NCI-H524 treated with DMSO at 0.1 percent for 48 hours (cell line): ENCODE measurements around the gene SPTBN1.
"Not testable (repeated sequence)": the region's sequence is repeated elsewhere in the genome, so short reads cannot be mapped to it uniquely, and the experiment has no call there.

Experiments used
- DNase-seq: peaks from one replicate; lab custom pipeline; 2025; lab: John Stamatoyannopoulos, UW

The SPTBN1 gene

GRCh38 chr2:54672590-54673456 lies 216.7 kb downstream of the SPTBN1 start:
- DNase-seq = no peak

DNA sequence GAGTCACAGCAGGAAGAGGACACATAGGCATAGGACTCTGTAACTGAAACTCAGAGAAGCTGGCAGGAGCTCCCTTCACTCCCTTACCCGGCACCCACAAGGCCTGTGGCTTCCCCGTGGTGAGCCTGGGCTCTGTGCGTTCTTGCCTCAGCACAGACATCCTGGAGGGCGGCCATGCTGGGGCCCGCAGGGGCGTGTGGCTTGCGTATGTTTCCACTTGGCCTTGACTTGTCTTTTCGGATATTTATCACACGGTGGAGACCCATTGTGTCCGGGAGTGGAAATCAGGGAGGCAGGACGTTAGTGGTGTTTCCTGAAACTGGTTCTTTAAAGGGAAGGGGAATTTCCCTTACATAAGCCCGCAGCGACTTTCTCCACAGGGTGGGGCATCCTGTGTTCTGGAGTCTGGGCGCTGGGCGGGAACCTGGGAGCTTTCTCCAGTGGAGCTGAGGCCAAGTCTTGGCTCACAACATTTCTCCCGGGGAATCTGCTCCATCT lies 217.4 kb downstream of the SPTBN1 start:
- no peak for DNase-seq

DNA sequence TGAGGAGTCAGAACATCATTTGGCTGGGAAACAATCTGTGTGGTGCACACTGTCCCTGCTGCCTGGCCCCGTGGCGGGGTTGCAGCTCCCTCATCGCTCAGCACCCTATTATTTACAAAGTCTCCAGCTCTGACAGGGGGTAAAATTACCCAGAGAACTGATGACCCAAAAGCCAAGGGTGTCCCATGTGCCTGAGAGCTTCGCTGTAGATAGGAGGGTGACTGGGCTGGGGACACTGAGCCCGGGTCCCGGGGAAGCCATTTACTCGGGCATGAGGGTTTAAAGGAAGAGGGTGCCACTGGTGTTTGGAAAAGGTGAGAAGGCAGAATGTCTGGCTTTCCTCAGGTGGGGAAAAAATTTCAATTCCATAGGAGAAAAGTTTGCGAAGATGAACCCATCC lies 219.2 kb downstream of the SPTBN1 start:
- DNase-seq = no peak

GRCh38 chr2:54675738-54676137 lies 219.6 kb downstream of the SPTBN1 start:
- DNase-seq = no peak

- no peak for DNase-seq
These were observed 220.5 kb downstream of the SPTBN1 start for GRCh38 chr2:54676656-54677055.

- DNase-seq = no peak
These were observed 221.5 kb downstream of the SPTBN1 start for GRCh38 chr2:54677476-54678265.

DNA sequence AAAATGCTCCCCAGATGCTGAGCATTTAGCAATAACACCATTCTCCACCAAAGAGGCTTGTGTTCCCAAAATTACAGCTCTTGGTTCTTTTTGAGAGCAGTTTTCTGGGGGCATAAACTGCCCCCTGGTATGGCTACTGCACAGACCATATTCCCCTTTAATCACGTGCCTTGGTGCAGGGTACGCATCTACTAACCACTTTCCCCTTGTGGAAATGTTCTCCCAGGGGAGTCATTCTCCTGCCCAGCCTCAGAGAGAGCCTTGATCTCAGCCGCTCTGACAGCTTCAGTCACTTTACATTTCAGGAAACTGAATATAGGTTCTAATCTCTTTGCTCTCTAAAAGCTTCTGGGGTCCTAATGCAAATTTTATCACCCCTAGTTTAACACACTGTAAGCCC lies 222.6 kb downstream of the SPTBN1 start:
- no peak for DNase-seq

DNA sequence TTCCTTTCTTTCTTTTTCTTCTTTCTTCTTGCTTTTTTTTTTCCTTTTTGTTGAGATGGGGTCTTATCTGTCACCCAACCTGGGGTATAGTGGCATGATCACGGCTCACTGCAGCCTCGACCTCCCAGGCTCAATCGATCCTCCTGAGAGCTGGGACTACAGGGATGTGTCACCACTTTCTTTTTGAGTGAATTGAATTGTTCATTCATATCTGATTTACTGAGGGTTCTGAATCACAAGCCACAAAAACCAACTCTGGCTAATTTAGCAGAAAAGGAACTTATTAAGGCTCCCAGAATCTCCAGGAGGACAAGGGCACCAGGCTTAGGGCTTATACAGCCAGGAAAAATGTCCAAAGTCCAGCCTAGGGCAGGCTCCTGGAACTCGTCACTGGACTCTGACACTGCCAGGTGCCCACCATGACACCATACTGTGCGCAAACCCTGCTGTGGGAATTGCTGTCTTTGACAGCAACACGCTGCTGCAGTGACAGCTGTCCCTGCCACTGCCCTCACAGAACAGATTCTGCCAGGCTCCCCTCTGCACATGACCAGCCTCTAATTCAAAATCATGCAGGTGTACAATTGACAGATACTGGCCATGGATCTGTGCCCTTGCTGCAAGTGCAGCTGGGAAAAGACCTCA lies 224.4 kb downstream of the SPTBN1 start:
- DNase-seq = no peak

DNA sequence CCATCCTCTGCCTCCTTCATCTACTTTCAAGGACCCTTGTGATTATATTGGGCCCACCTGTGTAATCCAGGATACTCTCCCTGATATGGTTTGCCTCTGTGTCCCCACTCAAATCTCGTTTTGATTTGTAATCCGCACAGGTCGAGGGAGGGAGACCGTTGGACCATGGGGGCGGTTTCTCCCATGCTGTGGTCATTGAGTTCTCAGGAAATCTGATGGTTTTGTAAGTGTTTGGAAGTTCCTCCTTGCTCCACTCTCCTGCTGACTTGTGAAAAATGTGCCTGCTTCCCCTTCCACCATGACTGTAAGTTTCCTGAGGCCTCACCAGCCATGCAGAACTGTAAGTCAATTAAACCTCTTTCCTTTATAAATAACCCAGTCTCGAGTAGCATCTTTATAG lies 225.3 kb downstream of the SPTBN1 start:
- no peak for DNase-seq

GRCh38 chr2:54683596-54683995 lies 227.5 kb downstream of the SPTBN1 start:
- DNase-seq = no peak

- DNase-seq = no peak
These were observed 229.2 kb downstream of the SPTBN1 start for GRCh38 chr2:54685263-54685775.

DNA sequence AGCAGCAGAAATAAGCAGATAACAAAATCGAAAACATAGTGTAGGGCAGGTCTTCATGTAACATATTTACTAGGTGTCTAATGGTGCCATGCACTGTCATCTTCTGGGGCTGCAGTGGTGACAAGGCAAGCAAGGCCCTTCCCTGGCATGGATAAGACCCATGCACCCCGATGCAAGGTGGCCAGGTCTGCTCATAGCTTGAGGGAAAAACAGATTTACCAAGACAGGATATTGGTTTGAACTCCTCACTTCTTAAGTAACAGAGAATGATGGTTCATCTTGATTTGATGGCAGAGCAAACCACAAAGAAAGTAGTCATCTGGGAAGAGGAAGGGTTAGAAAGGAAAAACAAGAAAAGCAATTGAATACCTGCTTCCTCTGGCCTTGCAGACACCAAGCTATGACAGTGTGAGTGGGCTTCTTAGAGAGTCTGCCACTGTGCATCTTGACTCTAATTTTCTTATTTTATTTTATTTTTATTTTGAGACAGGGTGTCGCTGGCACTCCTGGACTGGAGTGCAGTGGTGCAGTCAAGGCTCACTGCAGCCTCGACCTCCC lies 231.5 kb downstream of the SPTBN1 start:
- no peak for DNase-seq

- no peak for DNase-seq
These were observed 235.5 kb downstream of the SPTBN1 start for GRCh38 chr2:54691445-54692135.

DNA sequence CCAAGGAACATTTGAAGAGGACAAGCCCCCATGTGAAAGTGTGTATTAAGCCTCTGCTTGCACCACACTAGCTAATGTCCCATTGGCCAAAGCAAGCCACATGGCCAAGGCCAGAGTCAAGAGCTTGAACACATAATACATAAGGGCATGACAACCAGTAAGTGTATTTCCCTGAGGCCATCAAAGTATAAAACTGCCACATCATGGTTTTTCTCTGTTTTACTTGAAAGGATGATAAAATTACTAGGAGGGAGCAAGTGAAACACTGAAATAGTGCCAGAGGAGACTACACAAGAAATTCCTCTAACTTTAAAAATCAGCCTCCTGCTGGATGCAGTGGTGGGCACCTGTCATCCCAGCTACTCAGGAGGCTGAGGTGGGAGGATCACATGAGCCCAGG lies 236.4 kb downstream of the SPTBN1 start:
- no peak for DNase-seq

GRCh38 chr2:54695378-54695777 lies 239.3 kb downstream of the SPTBN1 start:
- DNase-seq = no peak

DNA sequence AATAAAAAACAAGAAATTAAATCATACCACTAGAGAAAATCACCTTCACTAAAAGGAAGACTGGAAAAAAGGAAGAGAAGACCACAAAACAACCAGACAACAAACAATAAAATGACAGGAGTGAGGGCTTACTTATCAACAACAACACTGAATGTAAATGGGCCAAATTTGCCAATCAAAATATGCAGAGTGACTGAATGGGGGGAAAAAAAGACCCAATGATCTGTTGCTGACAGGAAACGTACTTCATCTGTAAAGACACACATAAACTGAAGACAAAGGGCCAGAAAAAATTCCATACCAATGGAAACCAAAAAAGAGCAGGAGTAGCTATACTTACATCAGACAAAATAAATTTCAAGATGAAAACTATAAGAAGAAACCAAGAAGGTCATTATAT lies 241.8 kb downstream of the SPTBN1 start:
- no peak for DNase-seq

DNA sequence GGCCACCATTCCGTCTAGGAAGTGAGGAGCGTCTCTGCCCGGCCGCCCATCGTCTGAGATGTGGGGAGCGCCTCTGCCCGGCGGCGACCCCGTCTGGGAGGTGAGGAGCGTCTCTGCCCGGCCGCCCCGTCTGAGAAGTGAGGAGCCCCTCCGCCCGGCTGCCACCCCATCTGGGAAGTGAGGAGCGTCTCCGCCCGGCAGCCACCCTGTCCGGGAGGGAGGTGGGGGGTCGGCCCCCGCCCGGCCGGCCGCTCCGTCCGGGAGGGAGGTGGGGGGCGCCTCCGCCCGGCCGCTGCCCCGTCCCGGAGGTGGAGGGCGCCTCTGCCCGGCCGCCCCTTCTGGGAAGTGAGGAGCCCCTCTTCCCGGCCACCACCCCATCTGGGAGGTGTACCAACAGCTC lies 242.8 kb downstream of the SPTBN1 start:
- not testable (repeated sequence) for DNase-seq

- DNase-seq = no peak
These were observed 243.5 kb downstream of the SPTBN1 start for GRCh38 chr2:54699665-54700064.

DNA sequence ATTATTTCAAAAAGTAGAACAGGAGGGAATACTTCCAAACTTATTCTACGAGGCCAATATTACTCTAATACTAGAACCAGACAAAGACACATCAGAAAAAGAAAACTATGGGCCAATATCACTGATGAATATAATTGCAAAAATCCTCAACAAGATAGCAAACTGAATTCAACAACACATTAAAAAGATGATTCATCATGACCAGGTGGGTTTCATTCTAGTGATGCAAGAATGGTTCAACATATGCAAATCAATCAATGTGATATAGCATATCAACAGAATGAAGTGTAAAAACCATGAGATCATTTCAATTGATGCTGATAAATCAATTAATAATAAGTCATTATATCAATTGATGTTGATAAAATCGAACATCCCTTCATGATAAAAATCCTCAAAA lies 244.9 kb downstream of the SPTBN1 start:
- no peak for DNase-seq

DNA sequence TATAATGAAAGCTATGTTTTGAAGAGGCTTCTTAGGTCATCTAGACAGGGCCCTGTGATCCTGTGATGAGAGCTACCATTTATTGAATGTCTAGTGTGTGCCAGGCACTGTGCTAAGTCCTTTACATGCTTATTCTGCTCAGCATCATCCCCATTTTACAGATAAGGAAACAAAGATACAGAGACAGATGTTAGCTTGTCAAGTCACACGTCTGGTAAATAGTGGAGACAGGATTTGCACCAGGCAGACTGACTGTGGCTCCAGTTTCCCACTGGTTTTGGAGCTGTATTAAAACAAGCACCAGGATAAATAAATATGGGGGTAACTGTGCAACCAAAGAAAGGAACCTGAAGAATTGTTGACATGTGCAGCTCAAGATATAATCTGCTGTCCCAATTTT lies 248.1 kb downstream of the SPTBN1 start:
- no peak for DNase-seq
